PFSK-1 (cell line): ENCODE results near the gene CASD1.

ENCODE experiments used
- FOXP2 ChIP-seq: optimal IDR thresholded peaks from 2 replicates; pipeline ENCODE3; 2011; ENCODE audit warnings: borderline replicate concordance, control low read depth, inconsistent platforms; ENCODE audit not compliant: insufficient read depth; ENCODE audit errors: extremely low read length, extremely low read depth
- POLR2AphosphoS5 ChIP-seq: IDR thresholded peaks from 2 replicates; pipeline ENCODE4 v1.6.1; 2012; ENCODE audit warnings: low read depth, mild to moderate bottlenecking, control low read depth, low read length, moderate library complexity
- REST ChIP-seq, 2 experiments: IDR thresholded peaks; 2 replicates each; pipeline versions ENCODE4 v1.6.1 to v1.8.0; 2011 to 2012; ENCODE audit warnings: low read depth in 2 of 2, low read length in 2 of 2, control low read depth in 1 of 2, inconsistent platforms in 1 of 2, mild to moderate bottlenecking in 1 of 2, moderate library complexity in 1 of 2; ENCODE audit not compliant: insufficient read depth in 1 of 2
- SIN3A ChIP-seq: IDR thresholded peaks from 2 replicates; pipeline ENCODE4 v1.6.1; 2012; ENCODE audit warnings: mild to moderate bottlenecking, low read length, moderate library complexity, borderline replicate concordance; ENCODE audit not compliant: insufficient read depth
- TAF1 ChIP-seq: IDR thresholded peaks from 2 replicates; pipeline ENCODE4 v1.6.1; 2012; ENCODE audit warnings: low read length, control low read depth, borderline replicate concordance; ENCODE audit not compliant: insufficient read depth

CASD1 gene

GRCh38 chr7:94579470-94579869 is 69.9 kb downstream of the CASD1 start:
- TF ChIP-seq FOXP2 = no peak
- TF ChIP-seq SIN3A = no peak
- no peak for TF ChIP-seq POLR2AphosphoS5
- TF ChIP-seq REST (IDR thresholded peaks at IDR 0.05; ENCODE audit: insufficient read depth in 1 of 2, low read depth in 2 of 2, low read length in 2 of 2) = no peak
- TF ChIP-seq TAF1 = no peak

- TF ChIP-seq FOXP2 (no peak), TAF1 (no peak), SIN3A (no peak), POLR2AphosphoS5 (no peak), REST (IDR thresholded peaks at IDR 0.05; ENCODE audit: insufficient read depth in 1 of 2, low read depth in 2 of 2, low read length in 2 of 2) (no peak)
Measured at GRCh38 chr7:94580601-94581000, 71.0 kb downstream of the CASD1 start.

GRCh38 chr7:94584113-94584512 is 74.5 kb downstream of the CASD1 start:
- TF ChIP-seq REST (IDR thresholded peaks at IDR 0.05; ENCODE audit: insufficient read depth in 1 of 2, low read depth in 2 of 2, low read length in 2 of 2) (no peak), POLR2AphosphoS5 (no peak), SIN3A (no peak), TAF1 (no peak), FOXP2 (no peak)

- no peak for TF ChIP-seq POLR2AphosphoS5
- TF ChIP-seq SIN3A = no peak
- no peak for TF ChIP-seq REST (IDR thresholded peaks at IDR 0.05; ENCODE audit: insufficient read depth in 1 of 2, low read depth in 2 of 2, low read length in 2 of 2)
- no peak for TF ChIP-seq TAF1
- no peak for TF ChIP-seq FOXP2
Measured at GRCh38 chr7:94588075-94588474, 78.5 kb downstream of the CASD1 start.

GRCh38 chr7:94590526-94591162 is 81.0 kb downstream of the CASD1 start:
- TF ChIP-seq POLR2AphosphoS5 (no peak), REST (IDR thresholded peaks at IDR 0.05; ENCODE audit: insufficient read depth in 1 of 2, low read depth in 2 of 2, low read length in 2 of 2) (no peak), FOXP2 (no peak), SIN3A (no peak), TAF1 (no peak)
